Measurements from ENCODE around the gene CAMK2A. TPM values are rescaled to one million over a fixed set of nuclear protein-coding genes. Genes with fewer than 3 reads are reported as not detected.

Gene CAMK2A
- total and polyA plus RNA-seq, 2 experiments from 2014 or later = 1.2 to 2.6 TPM

GRCh38 chr5:150295172-150295634 is 5.6 kb upstream of the CAMK2A start:
- peaks cover 11% of the 10 kb centered on the region for H3K4me1 ChIP-seq (ENCODE audit: insufficient read depth)
- no peaks in the 10 kb centered on the region for H4K20me1 ChIP-seq (ENCODE audit: insufficient read depth, poor library complexity, severe bottlenecking)
- no peak overlapping the region for H3K27ac ChIP-seq
- H3K4me3 ChIP-seq = no peak overlapping the region
- no peak overlapping the region for H2AFZ ChIP-seq
- H3K9me2 ChIP-seq (replicated peaks; ENCODE audit: insufficient read depth) = no peaks in the 10 kb centered on the region
- H3K9me3 ChIP-seq (ENCODE audit: low read depth) = no peaks in the 10 kb centered on the region
- TF ChIP-seq EZH2 (IDR thresholded peaks at IDR 0.05; ENCODE audit: borderline replicate concordance) (no peak), EZH2phosphoT487 (IDR thresholded peaks at IDR 0.05; ENCODE audit: low read depth, severe bottlenecking, unreplicated experiment) (no peak), CTCF (IDR thresholded peaks at IDR 0.05; ENCODE audit: poor library complexity) (no peak)
- 64% methylated on average over 10 of the region's 10 CpGs for WGBS (ENCODE audit: low lambda C conversion rate, missing lambda C conversion rate)
- no peaks in the 10 kb centered on the region for H3K36me3 ChIP-seq (replicated peaks; ENCODE audit: insufficient read depth, low read depth)
- peak; percentile 72 for DNase-seq (ENCODE audit: low spot score)
- H3K4me2 ChIP-seq = peak overlapping the region; percentile 10
- H3K79me2 ChIP-seq = no peaks in the 10 kb centered on the region
- H3K27me3 ChIP-seq = no peaks in the 10 kb centered on the region

- H3K9me2 ChIP-seq (replicated peaks; ENCODE audit: insufficient read depth) = no peaks in the 10 kb centered on the region
- H3K79me2 ChIP-seq = no peaks in the 10 kb centered on the region
- TF ChIP-seq CTCF (IDR thresholded peaks at IDR 0.05; ENCODE audit: poor library complexity) = no peak
- no peak for DNase-seq (ENCODE audit: low spot score)
- no peaks in the 10 kb centered on the region for H3K9me3 ChIP-seq (ENCODE audit: low read depth)
- peak overlapping the region; percentile 10 for H3K4me2 ChIP-seq
- WGBS (ENCODE audit: low lambda C conversion rate, missing lambda C conversion rate) = 95% methylated on average over 10 of the region's 10 CpGs
- H3K36me3 ChIP-seq (replicated peaks; ENCODE audit: insufficient read depth, low read depth) = no peaks in the 10 kb centered on the region
- no peaks in the 10 kb centered on the region for H3K27me3 ChIP-seq
- H3K4me1 ChIP-seq (ENCODE audit: insufficient read depth) = peaks cover 11% of the 10 kb centered on the region
- no peaks in the 10 kb centered on the region for H4K20me1 ChIP-seq (ENCODE audit: insufficient read depth, poor library complexity, severe bottlenecking)
- no peak overlapping the region for H3K27ac ChIP-seq
- no peak overlapping the region for H2AFZ ChIP-seq
- no peak overlapping the region for H3K4me3 ChIP-seq
Observed at GRCh38 chr5:150294551-150295071, 5.0 kb upstream of the CAMK2A start.

- Histone ChIP-seq H3K9me3 (ENCODE audit: low read depth) (no peaks in the 10 kb centered on the region), H3K36me3 (replicated peaks; ENCODE audit: insufficient read depth, low read depth) (no peaks in the 10 kb centered on the region), H4K20me1 (ENCODE audit: insufficient read depth, poor library complexity, severe bottlenecking) (no peaks in the 10 kb centered on the region), H3K4me3 (no peak overlapping the region), H2AFZ (no peak overlapping the region), H3K9me2 (replicated peaks; ENCODE audit: insufficient read depth) (no peaks in the 10 kb centered on the region), H3K4me2 (no peak overlapping the region), H3K27me3 (no peaks in the 10 kb centered on the region), H3K79me2 (no peaks in the 10 kb centered on the region), H3K4me1 (ENCODE audit: insufficient read depth) (peaks cover 11% of the 10 kb centered on the region), H3K27ac (no peak overlapping the region)
- TF ChIP-seq CTCF (IDR thresholded peaks at IDR 0.05; ENCODE audit: poor library complexity) (no peak), EZH2phosphoT487 (IDR thresholded peaks at IDR 0.05; ENCODE audit: low read depth, severe bottlenecking, unreplicated experiment) (no peak), EZH2 (IDR thresholded peaks at IDR 0.05; ENCODE audit: borderline replicate concordance) (no peak)
- DNase-seq (ENCODE audit: low spot score) = no peak
- WGBS (ENCODE audit: low lambda C conversion rate, missing lambda C conversion rate) = 86% methylated on average over 19 of the region's 19 CpGs
Observed at GRCh38 chr5:150293091-150293941, 3.7 kb upstream of the CAMK2A start.
